SJCRH30 (cell line): ENCODE results near the gene NCAM2. TPM values are rescaled to one million over a fixed set of nuclear protein-coding genes. Genes with fewer than 3 reads are reported as not detected.
"Not testable (repeated sequence)": the region's sequence is repeated elsewhere in the genome, so short reads cannot be mapped to it uniquely, and the experiment has no call there.

Experiments used
- DNase-seq, 2 experiments: peaks; one replicate each; pipeline ENCODE4 v3.0.0-alpha.2; 2015 to 2020
- H3K27ac ChIP-seq: fragments of 250-450 bp; sonication (Bioruptor Pico); 2 replicates; pipeline ENCODE4 v1.5.1; 2020; ENCODE audit warnings: mild to moderate bottlenecking, moderate library complexity
- H3K27me3 ChIP-seq: fragments of 250-450 bp; sonication (Bioruptor Pico); 2 replicates; pipeline ENCODE4 v1.5.1; 2020; ENCODE audit warnings: mild to moderate bottlenecking, moderate library complexity
- H3K36me3 ChIP-seq: fragments of 250-450 bp; sonication (Bioruptor Pico); 2 replicates; pipeline ENCODE4 v1.5.1; 2020; ENCODE audit warnings: mild to moderate bottlenecking, moderate library complexity
- H3K4me1 ChIP-seq: fragments of 250-450 bp; sonication (Bioruptor Pico); 2 replicates; pipeline ENCODE4 v1.5.1; 2020; ENCODE audit warnings: mild to moderate bottlenecking, moderate library complexity
- H3K4me3 ChIP-seq: fragments of 250-450 bp; sonication (Bioruptor Pico); 2 replicates; pipeline ENCODE4 v1.5.1; 2020; ENCODE audit warnings: mild to moderate bottlenecking, moderate library complexity
- H3K9me3 ChIP-seq: fragments of 250-450 bp; sonication (Bioruptor Pico); replicated peaks from 2 replicates; pipeline ENCODE4 v1.5.1; 2020; ENCODE audit warnings: mild to moderate bottlenecking, moderate library complexity
- total RNA-seq: library from RNA; depleted of rRNA; stranded (reverse); fragments of >200 nt; shearing (Covaris generic); gene quantifications from 2 replicates; pipeline ENCODE4 v1.2.3, GENCODE V29; 2014

NCAM2 gene
- total RNA-seq, 1 experiment from 2014 or later = not detected

- Histone ChIP-seq H3K4me1 (no peaks in the 10 kb centered on the region), H3K27ac (no peak overlapping the region), H3K36me3 (no peaks in the 10 kb centered on the region), H3K27me3 (no peaks in the 10 kb centered on the region), H3K9me3 (no peaks in the 10 kb centered on the region), H3K4me3 (no peak overlapping the region)
- no peak for DNase-seq
These were observed 387.2 kb downstream of the NCAM2 start for GRCh38 chr21:21385404-21385803.

DNA sequence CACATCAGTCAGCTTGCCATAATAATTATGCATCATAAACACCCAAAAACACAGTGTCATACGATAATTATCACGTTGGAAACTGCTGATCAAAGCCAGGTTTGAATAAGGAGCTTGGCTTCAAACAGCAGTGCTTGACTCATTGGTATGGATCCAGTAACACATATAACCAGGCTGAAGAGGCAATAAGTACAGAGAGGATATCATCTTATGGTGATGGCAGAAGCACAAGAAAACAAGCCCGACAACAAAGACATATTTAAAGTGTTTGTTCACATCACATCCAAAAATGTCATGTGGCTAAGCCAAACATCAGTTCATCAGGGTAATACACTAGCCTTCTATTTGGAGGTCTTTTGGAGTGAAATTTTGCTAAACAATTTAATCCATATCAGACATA, 389.7 kb downstream of the NCAM2 start:
- no peak overlapping the region for H3K4me3 ChIP-seq
- DNase-seq = no peak

DNA sequence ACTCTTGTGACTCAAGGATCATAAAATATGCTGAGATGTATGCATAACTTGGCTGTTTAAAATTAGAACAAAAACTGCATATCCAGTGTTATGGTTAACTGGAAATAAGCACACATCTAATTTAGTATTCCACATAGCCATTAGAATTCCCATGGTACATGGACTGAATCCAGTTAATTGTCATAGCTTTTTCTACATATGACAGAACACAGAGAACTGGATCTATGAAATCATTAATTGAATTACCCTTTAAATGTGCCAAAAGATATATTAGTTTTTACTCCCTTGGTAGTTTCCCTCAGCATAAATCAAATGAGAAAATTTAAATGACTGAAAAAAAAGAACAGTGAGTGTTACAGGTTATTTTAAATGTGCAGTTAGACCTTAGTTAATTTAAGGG, 395.9 kb downstream of the NCAM2 start:
- Histone ChIP-seq H3K36me3 (no peaks in the 10 kb centered on the region), H3K27ac (no peak overlapping the region), H3K4me1 (no peaks in the 10 kb centered on the region), H3K9me3 (no peaks in the 10 kb centered on the region), H3K4me3 (no peak overlapping the region), H3K27me3 (no peaks in the 10 kb centered on the region)
- DNase-seq = no peak

More for the DNA sequence above, 389.7 kb downstream of the NCAM2 start:
- H3K27me3 ChIP-seq = no peaks in the 10 kb centered on the region
- H3K9me3 ChIP-seq = no peaks in the 10 kb centered on the region
- H3K27ac ChIP-seq = no peak overlapping the region
- no peaks in the 10 kb centered on the region for H3K4me1 ChIP-seq
- H3K36me3 ChIP-seq = no peaks in the 10 kb centered on the region

DNA sequence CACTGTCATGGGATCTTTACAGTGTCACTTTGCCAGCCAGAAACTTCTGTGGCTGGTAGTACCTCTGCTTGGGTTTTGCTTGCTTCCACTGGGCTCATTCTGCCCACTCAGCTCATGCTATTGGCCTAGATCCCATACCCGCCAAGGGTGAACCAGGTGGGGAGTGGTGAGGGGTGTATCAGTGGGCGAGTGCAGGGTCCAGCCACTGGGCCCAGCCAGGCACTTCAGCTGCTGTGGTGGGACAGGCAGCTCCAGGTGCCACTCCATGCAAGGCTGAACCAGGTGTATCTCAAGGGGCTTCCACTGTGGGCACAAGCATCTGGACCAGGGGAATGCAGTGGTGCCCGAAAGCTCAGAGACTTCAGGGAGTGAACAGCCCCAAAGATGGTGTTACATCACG, 398.2 kb downstream of the NCAM2 start:
- no peak overlapping the region for H3K27ac ChIP-seq
- H3K4me3 ChIP-seq = no peak overlapping the region
- no peaks in the 10 kb centered on the region for H3K36me3 ChIP-seq
- H3K9me3 ChIP-seq = no peaks in the 10 kb centered on the region
- H3K4me1 ChIP-seq = no peaks in the 10 kb centered on the region
- no peaks in the 10 kb centered on the region for H3K27me3 ChIP-seq
- no peak for DNase-seq

- no peak for DNase-seq
- H3K27me3 ChIP-seq = no peaks in the 10 kb centered on the region
These were observed 399.3 kb downstream of the NCAM2 start for GRCh38 chr21:21397464-21397863.

DNA sequence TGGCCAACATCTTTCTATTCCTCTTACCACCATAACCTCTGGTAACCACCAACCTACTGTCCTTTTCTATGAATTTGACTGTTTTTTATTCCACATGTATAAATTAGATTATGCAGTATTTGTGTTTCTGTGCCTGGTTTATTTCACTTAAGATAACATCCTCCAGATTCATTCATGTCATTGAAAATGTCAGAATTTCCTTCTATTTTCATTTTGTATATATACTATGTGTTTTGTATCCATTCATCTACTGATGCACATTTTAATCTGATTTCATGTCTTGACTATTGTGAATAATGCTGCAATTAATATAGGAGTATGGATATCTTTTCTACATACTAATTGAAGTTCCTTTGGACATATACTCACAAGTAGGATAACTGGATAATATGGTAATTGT, 403.2 kb downstream of the NCAM2 start:
- no peak overlapping the region for H3K27ac ChIP-seq
- H3K4me1 ChIP-seq = no peaks in the 10 kb centered on the region
- H3K27me3 ChIP-seq = no peaks in the 10 kb centered on the region
- H3K9me3 ChIP-seq = no peaks in the 10 kb centered on the region
- no peaks in the 10 kb centered on the region for H3K36me3 ChIP-seq
- H3K4me3 ChIP-seq = no peak overlapping the region
- no peak for DNase-seq

More at GRCh38 chr21:21397464-21397863, 399.3 kb downstream of the NCAM2 start:
- Histone ChIP-seq H3K27ac (no peak overlapping the region), H3K4me1 (no peaks in the 10 kb centered on the region), H3K4me3 (no peak overlapping the region), H3K9me3 (no peaks in the 10 kb centered on the region), H3K36me3 (no peaks in the 10 kb centered on the region)

DNA sequence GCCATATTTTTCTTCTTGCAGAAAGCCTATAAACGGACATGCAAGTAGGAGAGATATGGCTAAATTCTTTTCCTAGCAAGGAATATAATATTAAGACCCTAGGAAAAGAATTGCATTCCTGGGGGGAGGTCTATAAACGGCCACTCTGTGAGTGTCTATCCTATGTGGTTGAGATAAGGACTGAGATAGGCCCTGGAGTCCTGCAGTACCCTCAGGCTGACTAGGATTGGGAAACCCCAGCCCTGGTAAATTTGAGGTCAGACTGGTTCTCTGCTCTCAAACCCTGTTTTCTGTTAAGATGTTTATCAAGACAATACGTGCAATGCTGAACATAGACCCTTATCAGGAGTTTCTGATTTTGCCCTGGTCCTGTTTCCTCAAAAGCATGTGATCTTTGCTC, 404.0 kb downstream of the NCAM2 start:
- not testable (repeated sequence) for H3K36me3 ChIP-seq, DNase-seq, H3K4me3 ChIP-seq, H3K9me3 ChIP-seq, H3K27ac ChIP-seq, H3K4me1 ChIP-seq, H3K27me3 ChIP-seq

- not testable (repeated sequence) for H3K36me3 ChIP-seq, H3K9me3 ChIP-seq, H3K4me3 ChIP-seq, H3K27me3 ChIP-seq, H3K4me1 ChIP-seq, H3K27ac ChIP-seq, DNase-seq
These were observed 406.1 kb downstream of the NCAM2 start for GRCh38 chr21:21404261-21404660.

GRCh38 chr21:21406921-21407320, 408.7 kb downstream of the NCAM2 start:
- Histone ChIP-seq H3K9me3 (no peaks in the 10 kb centered on the region), H3K27ac (no peak overlapping the region), H3K4me1 (no peaks in the 10 kb centered on the region), H3K36me3 (no peaks in the 10 kb centered on the region), H3K27me3 (no peaks in the 10 kb centered on the region), H3K4me3 (no peak overlapping the region)
- no peak for DNase-seq

GRCh38 chr21:21412096-21412495, 413.9 kb downstream of the NCAM2 start:
- DNase-seq = no peak
- H3K9me3 ChIP-seq = no peaks in the 10 kb centered on the region
- H3K4me3 ChIP-seq = no peak overlapping the region

DNA sequence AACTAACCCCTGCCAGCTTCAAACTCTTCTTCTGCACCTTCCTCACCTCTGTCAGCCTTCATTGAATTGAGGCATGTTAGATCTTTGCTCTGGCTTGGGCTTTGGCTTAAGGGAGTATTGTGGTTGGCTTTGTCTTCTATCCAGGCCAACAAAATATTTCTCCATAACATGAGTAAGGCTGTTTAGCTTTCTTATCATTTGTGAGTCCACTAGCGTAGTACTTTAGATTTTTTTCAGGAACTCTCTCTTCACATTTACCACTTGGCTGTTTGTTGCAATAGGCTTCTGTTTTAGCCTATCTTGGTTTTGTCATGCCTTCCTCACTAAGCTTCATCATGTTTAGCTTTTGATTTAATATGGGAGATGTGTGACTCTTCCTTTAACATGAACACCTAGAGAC, 417.5 kb downstream of the NCAM2 start:
- no peak overlapping the region for H3K27ac ChIP-seq
- H3K27me3 ChIP-seq = no peaks in the 10 kb centered on the region
- no peak for DNase-seq
- H3K36me3 ChIP-seq = no peaks in the 10 kb centered on the region
- H3K4me3 ChIP-seq = no peak overlapping the region
- no peaks in the 10 kb centered on the region for H3K4me1 ChIP-seq
- H3K9me3 ChIP-seq = no peaks in the 10 kb centered on the region

More at GRCh38 chr21:21412096-21412495, 413.9 kb downstream of the NCAM2 start:
- H3K27ac ChIP-seq = no peak overlapping the region
- H3K36me3 ChIP-seq = no peaks in the 10 kb centered on the region
- H3K27me3 ChIP-seq = no peaks in the 10 kb centered on the region
- no peaks in the 10 kb centered on the region for H3K4me1 ChIP-seq

DNA sequence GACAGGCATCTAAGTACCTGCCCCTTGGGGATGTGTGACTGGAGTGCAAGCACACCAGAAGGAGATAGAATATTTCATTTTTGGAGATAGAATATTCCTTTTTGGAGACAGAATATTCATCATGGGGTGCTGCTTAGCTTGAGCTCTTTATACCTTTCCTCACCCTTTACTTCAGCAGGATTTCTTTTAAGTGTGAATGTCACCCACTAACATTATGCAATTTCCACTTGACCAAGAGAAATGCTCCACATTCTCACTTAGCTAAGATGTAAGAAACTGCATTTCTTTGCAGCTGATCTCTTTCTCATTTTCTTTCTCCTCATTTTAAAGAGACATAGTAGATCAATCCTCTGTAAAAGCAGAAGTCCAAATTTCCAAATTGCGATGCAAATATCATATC, 436.7 kb downstream of the NCAM2 start:
- no peak overlapping the region for H3K4me3 ChIP-seq
- DNase-seq = no peak
- no peaks in the 10 kb centered on the region; the same call in 1 of the 2 replicates for H3K27me3 ChIP-seq
- H3K4me1 ChIP-seq = no peaks in the 10 kb centered on the region
- no peak overlapping the region for H3K27ac ChIP-seq
- no peaks in the 10 kb centered on the region for H3K36me3 ChIP-seq
- no peaks in the 10 kb centered on the region for H3K9me3 ChIP-seq

DNA sequence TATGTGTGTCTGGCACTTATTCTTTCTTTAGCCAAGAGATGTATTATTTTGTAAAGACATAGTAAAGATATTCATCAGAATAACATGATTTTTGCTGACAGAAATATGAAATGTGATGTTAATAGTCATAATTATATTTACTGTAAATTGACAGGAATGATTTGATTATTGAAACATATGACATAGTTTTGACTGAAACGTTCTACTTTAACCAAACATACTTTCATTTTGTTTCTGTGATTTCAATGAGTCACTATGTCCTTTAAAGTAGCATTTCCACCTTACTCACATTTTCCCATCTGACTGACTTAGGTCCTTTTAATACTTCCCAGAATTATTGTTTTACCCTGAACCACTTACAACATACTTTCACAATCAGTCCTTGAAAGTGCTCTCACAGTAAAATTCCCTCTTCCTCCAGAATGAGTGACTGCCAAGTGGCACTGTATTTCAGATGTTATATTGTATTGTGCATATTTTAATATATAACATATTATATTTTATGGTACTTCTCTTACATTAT, 437.9 kb downstream of the NCAM2 start:
- no peak overlapping the region for H3K4me3 ChIP-seq
- no peaks in the 10 kb centered on the region for H3K4me1 ChIP-seq
- H3K27ac ChIP-seq = no peak overlapping the region
- H3K9me3 ChIP-seq = no peaks in the 10 kb centered on the region
- DNase-seq = no peak
- H3K27me3 ChIP-seq = no peaks in the 10 kb centered on the region; the same call in 1 of the 2 replicates
- H3K36me3 ChIP-seq = no peaks in the 10 kb centered on the region

DNA sequence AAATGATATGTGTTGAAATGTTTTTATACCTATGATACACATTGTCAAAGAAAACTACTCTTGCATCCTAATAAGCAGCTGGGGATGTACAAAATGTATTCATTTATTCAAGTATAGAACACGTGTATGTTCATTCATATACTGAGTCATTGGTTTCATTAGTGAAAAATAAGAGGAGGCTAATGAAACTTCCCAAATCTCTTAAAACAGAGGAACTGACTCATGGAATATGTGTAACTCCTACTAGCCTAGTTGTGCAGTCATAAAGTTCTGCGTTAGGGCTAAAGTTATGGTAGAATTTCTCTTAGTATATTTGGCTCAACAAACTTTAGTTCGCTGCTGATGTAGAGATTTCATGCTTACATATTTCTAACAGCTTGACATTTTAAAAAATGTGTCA, 441.6 kb downstream of the NCAM2 start:
- no peaks in the 10 kb centered on the region for H3K4me1 ChIP-seq
- H3K9me3 ChIP-seq = no peaks in the 10 kb centered on the region
- H3K4me3 ChIP-seq = no peak overlapping the region
- no peaks in the 10 kb centered on the region for H3K36me3 ChIP-seq
- no peaks in the 10 kb centered on the region for H3K27me3 ChIP-seq
- no peak for DNase-seq
- H3K27ac ChIP-seq = no peak overlapping the region

DNA sequence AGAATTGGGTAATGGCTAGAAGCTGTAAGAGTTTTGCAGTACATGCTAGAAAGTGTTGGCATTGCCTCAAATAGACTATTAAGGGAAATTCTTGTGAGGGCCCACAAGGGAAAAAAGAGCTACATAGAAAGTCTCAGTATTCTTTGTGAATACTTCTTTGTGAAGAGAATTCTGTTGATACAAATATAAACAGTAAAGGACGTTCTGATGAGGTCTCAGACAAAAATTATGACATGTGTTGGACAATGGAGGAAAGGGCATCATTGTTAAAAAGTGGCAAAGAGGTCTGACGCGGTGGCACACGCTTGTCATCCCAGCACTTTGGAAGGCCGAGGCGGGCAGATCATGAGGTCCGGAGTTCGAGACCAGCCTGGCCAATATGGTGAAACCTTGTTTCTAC, 458.9 kb downstream of the NCAM2 start:
- no peak overlapping the region for H3K4me3 ChIP-seq
- H3K27ac ChIP-seq = no peak overlapping the region
- no peaks in the 10 kb centered on the region for H3K27me3 ChIP-seq
- DNase-seq = no peak
- H3K4me1 ChIP-seq = no peaks in the 10 kb centered on the region
- no peaks in the 10 kb centered on the region for H3K9me3 ChIP-seq
- no peaks in the 10 kb centered on the region for H3K36me3 ChIP-seq

- no peak overlapping the region for H3K27ac ChIP-seq
- DNase-seq = no peak
- H3K36me3 ChIP-seq = no peaks in the 10 kb centered on the region
- H3K9me3 ChIP-seq = no peaks in the 10 kb centered on the region
- H3K27me3 ChIP-seq = no peaks in the 10 kb centered on the region
- no peak overlapping the region for H3K4me3 ChIP-seq
- no peaks in the 10 kb centered on the region for H3K4me1 ChIP-seq
These were observed 460.0 kb downstream of the NCAM2 start for GRCh38 chr21:21458124-21458631.
